ENCODE data around the gene CFAP68.

DNA sequence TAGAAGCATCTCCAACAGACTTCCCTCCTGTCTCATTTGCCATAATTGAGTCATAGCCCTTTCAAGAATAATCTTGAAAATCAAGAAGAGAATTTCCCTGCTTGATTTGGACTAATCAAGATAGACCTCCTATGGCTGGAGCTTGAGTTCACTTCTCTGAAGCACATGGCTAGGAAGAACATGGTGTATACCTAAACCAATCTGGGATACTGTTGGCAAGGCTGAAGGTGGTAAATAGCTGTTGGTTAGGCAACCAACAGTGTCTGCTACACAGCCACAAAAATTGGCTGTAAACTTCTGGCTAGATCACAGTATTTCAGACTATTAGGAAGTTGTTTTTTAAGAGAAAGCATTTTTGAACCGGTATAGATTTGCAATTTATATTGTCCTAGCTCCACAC is 27.3 kb downstream of the CFAP68 start:
- TF ChIP-seq, protein P1, sequence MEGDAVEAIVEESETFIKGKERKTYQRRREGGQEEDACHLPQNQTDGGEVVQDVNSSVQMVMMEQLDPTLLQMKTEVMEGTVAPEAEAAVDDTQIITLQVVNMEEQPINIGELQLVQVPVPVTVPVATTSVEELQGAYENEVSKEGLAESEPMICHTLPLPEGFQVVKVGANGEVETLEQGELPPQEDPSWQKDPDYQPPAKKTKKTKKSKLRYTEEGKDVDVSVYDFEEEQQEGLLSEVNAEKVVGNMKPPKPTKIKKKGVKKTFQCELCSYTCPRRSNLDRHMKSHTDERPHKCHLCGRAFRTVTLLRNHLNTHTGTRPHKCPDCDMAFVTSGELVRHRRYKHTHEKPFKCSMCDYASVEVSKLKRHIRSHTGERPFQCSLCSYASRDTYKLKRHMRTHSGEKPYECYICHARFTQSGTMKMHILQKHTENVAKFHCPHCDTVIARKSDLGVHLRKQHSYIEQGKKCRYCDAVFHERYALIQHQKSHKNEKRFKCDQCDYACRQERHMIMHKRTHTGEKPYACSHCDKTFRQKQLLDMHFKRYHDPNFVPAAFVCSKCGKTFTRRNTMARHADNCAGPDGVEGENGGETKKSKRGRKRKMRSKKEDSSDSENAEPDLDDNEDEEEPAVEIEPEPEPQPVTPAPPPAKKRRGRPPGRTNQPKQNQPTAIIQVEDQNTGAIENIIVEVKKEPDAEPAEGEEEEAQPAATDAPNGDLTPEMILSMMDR (IDR thresholded peaks at IDR 0.05; ENCODE audit: low read length), result no peak
- no peak for TF ChIP-seq EZH2 (IDR thresholded peaks at IDR 0.05; ENCODE audit: borderline replicate concordance, low read length)

All from OCI-LY1 (cell line).